Stomach (tissue), 9 donors: Measurements from ENCODE around the gene DMXL2. TPM values are rescaled to one million over a fixed set of nuclear protein-coding genes. Genes with fewer than 3 reads are reported as not detected.
"Not testable (repeated sequence)": the region's sequence is repeated elsewhere in the genome, so short reads cannot be mapped to it uniquely, and the experiment has no call there.

Experiments
- DNase-seq, 2 donors: peaks; one replicate each; pipeline versions ENCODE4 v3.0.0 to v3.0.0-alpha.2; 2013 to 2019
- H3K27ac ChIP-seq, 5 donors: fragments of 200-600 bp in 4 of 5; sonication (generic) in 4 of 5; one replicate each; pipeline ENCODE4 v1.5.1; 2013 to 2019; ENCODE audit warnings: mild to moderate bottlenecking in 1 of 5, moderate library complexity in 1 of 5
- H3K27me3 ChIP-seq, 3 donors: fragments of 200-600 bp; sonication (generic); one replicate each; pipeline ENCODE4 v1.5.1; 2017 to 2019; ENCODE audit warnings: mixed run types in 1 of 3
- H3K36me3 ChIP-seq, 4 donors: fragments of 200-600 bp; sonication (generic); 1 replicate in 3 of 4; 2 replicates in 1 of 4; pipeline ENCODE4 v1.5.1; 2016 to 2019
- H3K4me1 ChIP-seq, 4 donors: fragments of 200-600 bp; sonication (generic); one replicate each; pipeline ENCODE4 v1.5.1; 2016 to 2019
- H3K4me3 ChIP-seq, 4 donors: fragments of 200-600 bp; sonication (generic) in 3 of 4; one replicate each; pipeline ENCODE4 v1.5.1; 2016 to 2019; ENCODE audit warnings: mild to moderate bottlenecking in 1 of 4
- H3K9me3 ChIP-seq, 4 donors: fragments of 200-600 bp; sonication (generic); one replicate each; pipeline ENCODE4 v1.5.1; 2016 to 2019
- CTCF ChIP-seq, 7 experiments: fragments of 450-650 bp in 4 of 7; fragments of 200-600 bp in 3 of 7; sonication (generic) in 3 of 7; IDR thresholded peaks; one replicate each; pipeline ENCODE4 v1.5.1; 2016 to 2019; ENCODE audit warnings: antibody characterized with exemption in 7 of 7, control low read depth in 2 of 7, mild to moderate bottlenecking in 1 of 7
- EP300 ChIP-seq: sonication (generic); formaldehyde crosslinking; IDR thresholded peaks from one replicate; pipeline ENCODE4 v1.6.1; 2017; ENCODE audit warnings: antibody characterized with exemption
- POLR2A ChIP-seq, 4 donors: fragments of 450-650 bp; IDR thresholded peaks; one replicate each; pipeline ENCODE4 v1.6.1; 2016; ENCODE audit warnings: antibody characterized with exemption in 4 of 4, control low read depth in 2 of 4, mild to moderate bottlenecking in 1 of 4, moderate library complexity in 1 of 4
- POLR2AphosphoS5 ChIP-seq, 3 donors: sonication (generic); formaldehyde crosslinking; IDR thresholded peaks; one replicate each; pipeline ENCODE4 v1.6.1; 2016; ENCODE audit warnings: antibody characterized with exemption in 3 of 3
- WGBS, 5 donors: extraction: QIAGEN DNeasy Blood & Tissue Kit in 3 of 5; methylation state at CpG; one replicate each; pipeline versions ENCODE4 v1.1.5 to v1.1.7; 2013 to 2018; 5-methylcytosine and 5-hydroxymethylcytosine counted together
- intact Hi-C: fragments of 100-400 bp; cut with DNase I; formaldehyde crosslinking; loops from one replicate; pipeline ENCODE4 v1.15.1; 2023; ENCODE audit warnings: low total_unique reads
- polyA plus RNA-seq, 3 donors: library from polyadenylated mRNA; stranded (reverse); fragments of 200-250 nt; gene quantifications; one replicate each; pipeline ENCODE4 v1.2.3, GENCODE V29; 2013
- total RNA-seq, 5 donors: library from RNA; depleted of rRNA; stranded (reverse); fragments of >200 nt; gene quantifications; one replicate each; pipeline versions ENCODE4 v1.1.0 to v1.2.3, GENCODE V29; 2014 to 2016
- donor health status: healthy with polysubstance abuse.
- donor health status: Bipolar disorder and iron deficiency.
- donor health status: healthy.

Gene DMXL2
- total and polyA plus RNA-seq, 8 donors: 4.9 to 78.4 (median 28.6) TPM

- no peaks in the 10 kb centered on the region for H3K36me3 ChIP-seq
- H3K9me3 ChIP-seq: no peaks in the 10 kb centered on the region
- intact Hi-C loops: no loop called here
- H3K27ac ChIP-seq: no peak overlapping the region
- H3K4me3 ChIP-seq: no peak overlapping the region
- WGBS, 5 donors: 67 to 92% (median 75%) methylated on average over 1 of the region's 1 CpG
- no peak for TF ChIP-seq POLR2A (IDR thresholded peaks at IDR 0.05)
- TF ChIP-seq CTCF (IDR thresholded peaks at IDR 0.05): no peak
- no peak for TF ChIP-seq POLR2AphosphoS5 (IDR thresholded peaks at IDR 0.05)
- no peak for TF ChIP-seq EP300
- no peak for DNase-seq
- no peaks in the 10 kb centered on the region for H3K4me1 ChIP-seq
- H3K27me3 ChIP-seq: no peaks in the 10 kb centered on the region
Observed at GRCh38 chr15:51424780-51425179, 197.8 kb downstream of the DMXL2 start.

- H3K36me3 ChIP-seq, H3K27me3 ChIP-seq, intact Hi-C loops, H3K27ac ChIP-seq, H3K9me3 ChIP-seq, H3K4me3 ChIP-seq, DNase-seq, H3K4me1 ChIP-seq: not testable (repeated sequence)
- 96 to 100% (median 98%) methylated on average over 6 to 7 of the region's 16 CpGs for WGBS, 5 donors
Observed at GRCh38 chr15:51423040-51423439, 199.5 kb downstream of the DMXL2 start.

GRCh38 chr15:51416129-51416528 is 206.4 kb downstream of the DMXL2 start:
- no peak for TF ChIP-seq EP300
- TF ChIP-seq POLR2AphosphoS5 (IDR thresholded peaks at IDR 0.05): no peak
- TF ChIP-seq POLR2A (IDR thresholded peaks at IDR 0.05): no peak
- TF ChIP-seq CTCF (IDR thresholded peaks at IDR 0.05): no peak
- H3K4me1 ChIP-seq: no peaks in the 10 kb centered on the region
- intact Hi-C loops: no loop called here
- 44 to 63% (median 57%) methylated on average over 4 of the region's 4 CpGs for whole genome bisulfite sequencing, 5 donors
- no peaks in the 10 kb centered on the region for H3K27me3 ChIP-seq
- no peak overlapping the region for H3K27ac ChIP-seq
- no peaks in the 10 kb centered on the region for H3K36me3 ChIP-seq
- H3K9me3 ChIP-seq: no peaks in the 10 kb centered on the region
- H3K4me3 ChIP-seq: no peak overlapping the region
- DNase-seq: no peak

GRCh38 chr15:51414256-51414860 is 208.2 kb downstream of the DMXL2 start:
- 89 to 96% (median 94%) methylated on average over 4 of the region's 4 CpGs for WGBS, 5 donors

More at GRCh38 chr15:51414256-51414860, 208.2 kb downstream of the DMXL2 start:
- no peak overlapping the region for H3K27ac ChIP-seq
- no peaks in the 10 kb centered on the region for H3K9me3 ChIP-seq
- no peak for DNase-seq
- H3K36me3 ChIP-seq: no peaks in the 10 kb centered on the region
- no peaks in the 10 kb centered on the region for H3K27me3 ChIP-seq
- intact Hi-C loops: no loop called here
- no peak for TF ChIP-seq POLR2AphosphoS5 (IDR thresholded peaks at IDR 0.05)
- no peak for TF ChIP-seq POLR2A (IDR thresholded peaks at IDR 0.05)
- TF ChIP-seq EP300: no peak
- TF ChIP-seq CTCF (IDR thresholded peaks at IDR 0.05): no peak
- H3K4me1 ChIP-seq: no peaks in the 10 kb centered on the region
- no peak overlapping the region for H3K4me3 ChIP-seq
